Measurements from ENCODE around the gene ERFL.
A peak's percentile ranks its signal among the peaks of the same experiment; 100 is the strongest.

ERFL gene

GRCh38 chr19:41928221-41928683, at the start of gene ERFL:
ERFL (minus strand) TSS chr19:41928449; CDS start chr19:41912919, 15,530 bp downstream.
- DNase-seq, result peak in 4 of 6 experiments; percentile 35 to 49 (median 40)

- DNase-seq, result no peak
These were observed 49.7 kb upstream of the ERFL start for GRCh38 chr19:41977916-41978315.

GRCh38 chr19:41974652-41975051, 46.4 kb upstream of the ERFL start:
- no peak for DNase-seq

GRCh38 chr19:41971363-41971762, 43.1 kb upstream of the ERFL start:
- DNase-seq, result no peak

- no peak for DNase-seq
These were observed 41.7 kb upstream of the ERFL start for GRCh38 chr19:41969772-41970458.

GRCh38 chr19:41968751-41969595, 40.7 kb upstream of the ERFL start:
- DNase-seq, result no peak

GRCh38 chr19:41967054-41967783, 39.0 kb upstream of the ERFL start:
- no peak for DNase-seq

- no peak for DNase-seq
These were observed 36.9 kb upstream of the ERFL start for GRCh38 chr19:41965106-41965505.

- no peak for DNase-seq
These were observed 32.7 kb upstream of the ERFL start for GRCh38 chr19:41960973-41961372.

GRCh38 chr19:41959056-41960053, 31.1 kb upstream of the ERFL start, which contains the start of gene RABAC1:
RABAC1 (minus strand) TSS chr19:41959321; CDS start chr19:41959292, 29 bp downstream.
- DNase-seq, result peak; percentile 77 to 86 (median 82)

GRCh38 chr19:41958367-41959055, 30.3 kb upstream of the ERFL start:
- peak; percentile 54 to 82 (median 73) for DNase-seq

GRCh38 chr19:41957838-41958366, 29.7 kb upstream of the ERFL start:
- DNase-seq, result peak in 1 of 6 experiments; percentile 21

- no peak for DNase-seq
These were observed 29.1 kb upstream of the ERFL start for GRCh38 chr19:41957161-41957837.

GRCh38 chr19:41956621-41957020, 28.4 kb upstream of the ERFL start:
- no peak for DNase-seq

- no peak for DNase-seq
These were observed 27.3 kb upstream of the ERFL start for GRCh38 chr19:41955521-41955920.

- DNase-seq, result peak; percentile 53 to 87 (median 78)
These were observed 23.5 kb upstream of the ERFL start for GRCh38 chr19:41951686-41952172.

- DNase-seq, result no peak
These were observed 18.8 kb upstream of the ERFL start for GRCh38 chr19:41947091-41947490.

- DNase-seq, result peak; percentile 63 to 87 (median 71)
These were observed 17.0 kb upstream of the ERFL start for GRCh38 chr19:41945135-41945766.

GRCh38 chr19:41944336-41944735, 16.1 kb upstream of the ERFL start:
- DNase-seq, result no peak
